GM19395 (cell line): ENCODE measurements around the gene HIC1.

Experiments used
- ATAC-seq: cut with Tn5 transposase; IDR thresholded peaks from one replicate; pipeline ENCODE4 v1.9.1; 2021; ENCODE audit warnings: mild to moderate bottlenecking, moderate library complexity; ENCODE audit not compliant: unreplicated experiment

The HIC1 gene

GRCh38 chr17:2094891-2095535 is 40.1 kb downstream of the HIC1 start:
- ATAC-seq = no peak

GRCh38 chr17:2095536-2095910 is 40.6 kb downstream of the HIC1 start:
- ATAC-seq = no peak

- no peak for ATAC-seq
These were observed 46.8 kb downstream of the HIC1 start for GRCh38 chr17:2101448-2102257.

GRCh38 chr17:2102931-2103809 is 48.3 kb downstream of the HIC1 start:
- ATAC-seq = no peak

DNA sequence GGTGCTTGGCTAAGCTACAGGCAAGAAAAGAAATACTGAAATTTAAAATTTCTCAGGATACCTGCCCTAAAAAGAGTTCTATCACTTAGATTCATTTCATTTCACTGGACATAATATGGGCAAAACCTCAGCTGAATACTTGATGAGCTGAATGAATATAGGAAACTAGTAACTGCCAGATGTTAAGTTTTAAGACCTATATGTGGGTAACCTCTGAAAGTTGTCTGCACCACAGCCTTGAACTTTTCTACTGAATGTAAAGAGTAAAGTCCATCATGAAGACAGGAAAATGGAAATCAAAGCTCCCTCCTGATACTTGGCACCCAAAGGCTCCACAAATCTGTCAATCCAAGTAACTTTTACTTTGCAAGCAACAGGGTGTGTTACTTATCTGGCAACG is 50.8 kb downstream of the HIC1 start:
- no peak for ATAC-seq

GRCh38 chr17:2106308-2106955 is 51.5 kb downstream of the HIC1 start:
- ATAC-seq = no peak

- no peak for ATAC-seq
These were observed 52.1 kb downstream of the HIC1 start for GRCh38 chr17:2107050-2107449.

GRCh38 chr17:2107506-2107905 is 52.6 kb downstream of the HIC1 start:
- ATAC-seq = no peak

- ATAC-seq = no peak
These were observed 53.3 kb downstream of the HIC1 start for GRCh38 chr17:2108170-2108569.

- no peak for ATAC-seq
These were observed 55.5 kb downstream of the HIC1 start for GRCh38 chr17:2110436-2110835.

GRCh38 chr17:2111691-2112090 is 56.8 kb downstream of the HIC1 start:
- no peak for ATAC-seq
